ENCODE results near the gene IL4.

GRCh38 chr5:132628814-132629213 is 45.0 kb upstream of the IL4 start:
- TF ChIP-seq, protein P1, sequence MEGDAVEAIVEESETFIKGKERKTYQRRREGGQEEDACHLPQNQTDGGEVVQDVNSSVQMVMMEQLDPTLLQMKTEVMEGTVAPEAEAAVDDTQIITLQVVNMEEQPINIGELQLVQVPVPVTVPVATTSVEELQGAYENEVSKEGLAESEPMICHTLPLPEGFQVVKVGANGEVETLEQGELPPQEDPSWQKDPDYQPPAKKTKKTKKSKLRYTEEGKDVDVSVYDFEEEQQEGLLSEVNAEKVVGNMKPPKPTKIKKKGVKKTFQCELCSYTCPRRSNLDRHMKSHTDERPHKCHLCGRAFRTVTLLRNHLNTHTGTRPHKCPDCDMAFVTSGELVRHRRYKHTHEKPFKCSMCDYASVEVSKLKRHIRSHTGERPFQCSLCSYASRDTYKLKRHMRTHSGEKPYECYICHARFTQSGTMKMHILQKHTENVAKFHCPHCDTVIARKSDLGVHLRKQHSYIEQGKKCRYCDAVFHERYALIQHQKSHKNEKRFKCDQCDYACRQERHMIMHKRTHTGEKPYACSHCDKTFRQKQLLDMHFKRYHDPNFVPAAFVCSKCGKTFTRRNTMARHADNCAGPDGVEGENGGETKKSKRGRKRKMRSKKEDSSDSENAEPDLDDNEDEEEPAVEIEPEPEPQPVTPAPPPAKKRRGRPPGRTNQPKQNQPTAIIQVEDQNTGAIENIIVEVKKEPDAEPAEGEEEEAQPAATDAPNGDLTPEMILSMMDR (IDR thresholded peaks at IDR 0.05) = no peak
- no peak for TF ChIP-seq POLR2A (IDR thresholded peaks at IDR 0.05)

Data from right lobe of liver (tissue), 4 donors.